A549 (cell line): ENCODE data around the gene PSMB7. TPM values are rescaled to one million over a fixed set of nuclear protein-coding genes. Genes with fewer than 3 reads are reported as not detected.
A peak's percentile ranks its signal among the peaks of the same experiment; 100 is the strongest.

Source experiments
- ATAC-seq, 2 experiments: fragments of 200-7000 bp in 1 of 2; fragments of >200 bp in 1 of 2; cut with Nextera tagmentation in 1 of 2; cut with Tn5 transposase in 1 of 2; 3 replicates each; pipeline versions ENCODE4 v1.8.0 to v1.9.1; 2018 to 2020; ENCODE audit warnings: mild to moderate bottlenecking in 1 of 2, moderate library complexity in 1 of 2
- CTCF ChIA-PET: fragments of 300-600 bp; sonication (Branson Sonifier 250); formaldehyde crosslinking; extraction: SDS; loops from one replicate; lab custom pipeline; 2021; ENCODE audit warnings: antibody characterized with exemption, inconsistent platforms; lab: Yijun Ruan, JAX
- POLR2A ChIA-PET: fragments of 350-600 bp; formaldehyde crosslinking; extraction: SDS; loops from one replicate; lab custom pipeline; 2021; ENCODE audit warnings: antibody characterized with exemption, inconsistent platforms; lab: Yijun Ruan, JAX
- DNase-seq, 2 experiments: peaks; one replicate each; pipeline versions ENCODE4 v3.0.0 to v3.0.0-alpha.2; 2011 to 2016; ENCODE audit warnings: low read depth in 1 of 2, low spot score in 1 of 2
- FAIRE-seq: peaks from 2 replicates; lab custom pipeline; 2011; peaks lifted over from hg19 to GRCh38; lab: Jason Lieb, UNC
- H3K27ac ChIP-seq, 2 experiments: fragments of >200 bp; sonication (Bioruptor Twin); formaldehyde crosslinking; 3 replicates each; pipeline ENCODE4 v1.5.1; 2016 to 2017
- H3K4me1 ChIP-seq: fragments of >200 bp; sonication (Bioruptor Twin); formaldehyde crosslinking; 3 replicates; pipeline ENCODE4 v1.6.1; 2016
- H3K4me2 ChIP-seq: fragments of >200 bp; sonication (Bioruptor Twin); formaldehyde crosslinking; 3 replicates; pipeline ENCODE4 v1.6.1; 2016
- H3K4me3 ChIP-seq: fragments of >200 bp; sonication (Bioruptor Twin); formaldehyde crosslinking; 3 replicates; pipeline ENCODE4 v1.5.1; 2016
- H3K9me3 ChIP-seq: fragments of >200 bp; sonication (Bioruptor Twin); formaldehyde crosslinking; 3 replicates; pipeline ENCODE4 v1.6.1; 2016
- BCL3 ChIP-seq: fragments of >200 bp; sonication (Bioruptor Twin); formaldehyde crosslinking; IDR thresholded peaks from 3 replicates; pipeline ENCODE4 v1.6.1; 2016
- CTCF ChIP-seq: fragments of >200 bp; sonication (Bioruptor Twin); formaldehyde crosslinking; IDR thresholded peaks from 3 replicates; pipeline ENCODE4 v1.5.1; 2016
- E2F6 ChIP-seq: IDR thresholded peaks from 2 replicates; pipeline ENCODE4 v1.6.1; 2012; ENCODE audit warnings: low read depth, borderline replicate concordance
- ELK1 ChIP-seq: fragments of 150-350 bp; IDR thresholded peaks from 2 replicates; pipeline ENCODE4 v1.6.1; 2014; ENCODE audit warnings: low read depth, mild to moderate bottlenecking, low read length
- FOSL2 ChIP-seq, 2 experiments: fragments of 450-650 bp in 1 of 2; fragments of >200 bp in 1 of 2; sonication (Bioruptor Twin) in 1 of 2; formaldehyde crosslinking; IDR thresholded peaks; 2 replicates each; pipeline versions ENCODE4 v1.5.0 to v1.6.1; 2016 to 2020; ENCODE audit warnings: mild to moderate bottlenecking in 1 of 2, moderate library complexity in 1 of 2
- FOXS1 ChIP-seq: fragments of 250-450 bp; sonication (Bioruptor Pico); IDR thresholded peaks from 2 replicates; pipeline ENCODE4 v1.5.0; 2020; ENCODE audit warnings: mild to moderate bottlenecking, moderate library complexity
- GATA3 ChIP-seq: IDR thresholded peaks from 2 replicates; pipeline ENCODE4 v1.6.1; 2012; ENCODE audit warnings: borderline replicate concordance
- HDAC2 ChIP-seq: fragments of 200-600 bp; sonication (generic); IDR thresholded peaks from 2 replicates; pipeline ENCODE4 v1.6.1; 2016
- HOXB13 ChIP-seq: fragments of 250-450 bp; sonication (Bioruptor Pico); IDR thresholded peaks from 2 replicates; pipeline ENCODE4 v1.5.0; 2020; ENCODE audit warnings: low read depth, mild to moderate bottlenecking, moderate library complexity
- HOXB5 ChIP-seq: fragments of 250-450 bp; sonication (Bioruptor Pico); IDR thresholded peaks from 2 replicates; pipeline ENCODE4 v1.5.0; 2020; ENCODE audit warnings: mild to moderate bottlenecking, moderate library complexity
- JUNB ChIP-seq: fragments of >200 bp; sonication (Bioruptor Twin); formaldehyde crosslinking; IDR thresholded peaks from 2 replicates; pipeline ENCODE4 v1.6.1; 2016
- KDM1A ChIP-seq: fragments of 200-600 bp; sonication (generic); IDR thresholded peaks from 2 replicates; pipeline ENCODE4 v1.6.1; 2016; ENCODE audit warnings: low read depth, mild to moderate bottlenecking
- KDM5A ChIP-seq: fragments of 200-600 bp; sonication (generic); IDR thresholded peaks from 2 replicates; pipeline ENCODE4 v1.6.1; 2016; ENCODE audit warnings: antibody characterized with exemption, mild to moderate bottlenecking
- MAFK ChIP-seq: fragments of 450-650 bp; IDR thresholded peaks from 2 replicates; pipeline ENCODE4 v1.6.1; 2014; ENCODE audit not compliant: partially characterized antibody
- MYC ChIP-seq: IDR thresholded peaks from 2 replicates; pipeline ENCODE4 v1.6.1; 2012; ENCODE audit warnings: mild to moderate bottlenecking, inconsistent platforms, low read length, improper control_type of control experiment, borderline replicate concordance
- NFE2L2 ChIP-seq: fragments of 150-350 bp; conservative IDR thresholded peaks from 2 replicates; pipeline ENCODE4 v1.6.1; 2014; ENCODE audit warnings: low read length
- POLR2A ChIP-seq: IDR thresholded peaks from 2 replicates; pipeline ENCODE4 v1.6.1; 2012; ENCODE audit warnings: mild to moderate bottlenecking, low read length
- POLR2AphosphoS2 ChIP-seq: conservative IDR thresholded peaks from 2 replicates; pipeline ENCODE4 v1.6.1; 2012; ENCODE audit warnings: low read length, improper control_type of control experiment, inconsistent platforms
- RCOR1 ChIP-seq: fragments of 150-350 bp; IDR thresholded peaks from 2 replicates; pipeline ENCODE4 v1.6.1; 2014; ENCODE audit warnings: antibody characterized with exemption, low read length, low read depth
- RFX5 ChIP-seq: fragments of 450-650 bp; IDR thresholded peaks from 2 replicates; pipeline ENCODE4 v1.7.1; 2014; ENCODE audit warnings: antibody characterized with exemption, mild to moderate bottlenecking, moderate library complexity
- RNF2 ChIP-seq: fragments of 200-600 bp; sonication (generic); IDR thresholded peaks from 2 replicates; pipeline ENCODE4 v1.6.1; 2016; ENCODE audit warnings: low read depth, mild to moderate bottlenecking, antibody characterized with exemption, moderate library complexity, borderline replicate concordance
- SREBF2 ChIP-seq: fragments of 450-650 bp; IDR thresholded peaks from 2 replicates; pipeline ENCODE4 v1.6.1; 2014; ENCODE audit warnings: mild to moderate bottlenecking, moderate library complexity
- ZFP36 ChIP-seq: fragments of 450-650 bp; IDR thresholded peaks from 2 replicates; pipeline ENCODE4 v1.6.1; 2014; ENCODE audit warnings: borderline replicate concordance; ENCODE audit not compliant: partially characterized antibody
- WGBS: methylation state at CpG from one replicate; pipeline ENCODE4 v1.1.6; 2017; ENCODE audit errors: missing lambda C conversion rate; 5-methylcytosine and 5-hydroxymethylcytosine counted together
- polyA plus RNA-seq, 4 experiments: library from polyadenylated mRNA; depleted of rRNA in 3 of 4; stranded (reverse); fragments of >200 nt; fragmentation: RNase III in 1 of 4; extraction: RNeasy Plus Mini Kit Qiagen cat#74134 plus additional on column Dnase treatment in 1 of 4; gene quantifications; 2 replicates in 3 of 4; 3 replicates in 1 of 4; pipeline ENCODE4 v1.2.3, GENCODE V29; 2011 to 2017

The PSMB7 gene
- polyA plus RNA-seq, 2 of the 4 experiments (the other 2 are of a cell fraction): 332 to 418 TPM

GRCh38 chr9:124457079-124457886 lies 42.0 kb upstream of the PSMB7 start (continued):
- TF ChIP-seq FOSL2 (IDR thresholded peaks at IDR 0.05) (no peak), FOSL2 (CRISPR knock-in tag; IDR thresholded peaks at IDR 0.05) (peak; percentile 39; the same call in 1 of the 2 replicates), POLR2A (no peak), RFX5 (no peak), RNF2 (no peak)
- TF ChIP-seq, all 56 proteins: peak for 3

GRCh38 chr9:124456341-124457078 lies 41.3 kb upstream of the PSMB7 start:
- H3K27ac ChIP-seq: no peak overlapping the region
- H3K4me2 ChIP-seq: no peak overlapping the region
- FAIRE-seq (no peak), DNase-seq (no peak), ATAC-seq (peak in 1 of 2 experiments; percentile 11; a peak in 1 of 6 replicates)
- POLR2A ChIA-PET: no interaction called here
- H3K4me1 ChIP-seq: peaks cover 7% of the 10 kb centered on the region; the same call in 2 of the 3 replicates
- CTCF ChIA-PET: interaction anchor here (0.9 to 2.2 kb wide), 5 partner anchors 11 to 37 kb away, joined by 3 to 6 read pairs (median 4); no protein-coding TSS in a partner anchor
- no peak overlapping the region for H3K4me3 ChIP-seq
- 0 out of 3 replicates have a peak, but pooled peaks cover 2% of the 10 kb centered on the region for H3K9me3 ChIP-seq
- TF ChIP-seq KDM5A (no peak), KDM1A (no peak), NFE2L2 (no peak), BCL3 (no peak), GATA3 (no peak), HOXB13 (no peak), POLR2A (no peak)
- WGBS: 70% methylated on average over 15 of the region's 15 CpGs

DNA sequence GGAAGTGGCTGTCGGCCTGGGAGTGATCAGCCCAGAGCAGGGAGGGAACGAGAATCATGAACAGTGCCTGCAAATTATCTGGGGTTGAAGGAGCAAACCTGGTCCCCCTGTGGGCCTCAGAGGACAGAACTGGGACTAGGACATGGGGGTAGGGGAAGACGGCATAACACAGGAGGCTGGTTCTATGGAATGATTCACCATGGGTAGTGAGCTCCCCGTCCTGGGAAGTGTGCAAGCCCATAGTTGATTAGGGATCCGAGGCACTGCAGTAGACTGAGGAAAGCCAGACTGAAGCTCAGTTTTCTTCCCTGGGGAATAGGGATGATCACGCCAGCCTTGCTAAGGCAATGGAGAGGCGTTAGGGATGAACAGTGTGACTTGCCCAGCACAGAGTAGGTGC lies 40.6 kb upstream of the PSMB7 start:
- no peak for FAIRE-seq

GRCh38 chr9:124454791-124455443 lies 39.7 kb upstream of the PSMB7 start:
- no peak overlapping the region for H3K4me2 ChIP-seq
- peaks cover 7% of the 10 kb centered on the region; the same call in 2 of the 3 replicates for H3K4me1 ChIP-seq
- ChIA-PET CTCF (interaction anchor here (0.6 to 2.4 kb wide), 5 partner anchors 21 to 82 kb away, joined by 3 to 13 read pairs (median 4); no protein-coding TSS in a partner anchor), POLR2A (no interaction called here)
- no peak for ATAC-seq
- no peak for DNase-seq
- TF ChIP-seq SREBF2: no peak
- no peak for TF ChIP-seq KDM5A
- TF ChIP-seq RFX5: no peak
- no peak for TF ChIP-seq GATA3
- no peak for TF ChIP-seq FOXS1 (CRISPR knock-in tag)
- no peak for TF ChIP-seq CTCF
- no peak for TF ChIP-seq E2F6
- no peak for TF ChIP-seq ELK1
- TF ChIP-seq HDAC2: no peak
- TF ChIP-seq MAFK: no peak
- TF ChIP-seq POLR2A: no peak
- no peak for TF ChIP-seq JUNB
- no peak for TF ChIP-seq POLR2AphosphoS2
- no peak for TF ChIP-seq HOXB5
- no peak for TF ChIP-seq MYC
- FAIRE-seq: no peak
- 88% methylated on average over 9 of the region's 14 CpGs for WGBS
- H3K9me3 ChIP-seq: no peaks in the 10 kb centered on the region
- H3K27ac ChIP-seq: no peak overlapping the region
- no peak overlapping the region for H3K4me3 ChIP-seq

More for the DNA sequence above, 40.6 kb upstream of the PSMB7 start:
- H3K4me2 ChIP-seq: no peak overlapping the region
- 71% methylated on average over 7 of the region's 7 CpGs for WGBS
- ChIA-PET POLR2A (no interaction called here), CTCF (interaction anchor here (1.7 to 2.4 kb wide), 3 partner anchors 25 to 81 kb away, joined by 4 to 13 read pairs (median 5); no protein-coding TSS in a partner anchor)
- H3K9me3 ChIP-seq: 0 out of 3 replicates have a peak, but pooled peaks cover 2% of the 10 kb centered on the region
- TF ChIP-seq RCOR1 (no peak), ZFP36 (peak; percentile 58)
- TF ChIP-seq, all 56 proteins: peak for 1
- Histone ChIP-seq H3K27ac (no peak overlapping the region), H3K4me3 (no peak overlapping the region), H3K4me1 (peaks cover 7% of the 10 kb centered on the region; the same call in 2 of the 3 replicates)
- DNase-seq: no peak
- ATAC-seq: no peak
